Measurements from ENCODE around the gene KDM1A. TPM values are rescaled to one million over a fixed set of nuclear protein-coding genes. Genes with fewer than 3 reads are reported as not detected.

The KDM1A gene
- total RNA-seq, 1 experiment from 2014 or later, result 204 TPM

- Histone ChIP-seq H3K56ac (ENCODE audit: insufficient read length, low read depth, low read length) (no peak overlapping the region), H3K23ac (ENCODE audit: insufficient read length, low read depth, low read length) (no peak overlapping the region), H4K91ac (ENCODE audit: insufficient read length, low read depth, low read length) (no peak overlapping the region), H4K8ac (replicated peaks; ENCODE audit: insufficient read length, low read depth, low read length) (no peak overlapping the region), H2AFZ (ENCODE audit: low read length) (no peak overlapping the region), H2BK12ac (ENCODE audit: insufficient read length, low read depth, low read length) (no peak overlapping the region), H4K20me1 (ENCODE audit: control insufficient read depth, insufficient read depth, insufficient read length) (no peaks in the 10 kb centered on the region), H3K18ac (ENCODE audit: insufficient read length, low read depth, low read length) (no peak overlapping the region), H3K9me3 (ENCODE audit: control insufficient read depth, low read depth, low read length) (no peaks in the 10 kb centered on the region), H3K4ac (ENCODE audit: low read depth, low read length) (no peak overlapping the region), H3K4me1 (ENCODE audit: insufficient read depth, low read length) (no peaks in the 10 kb centered on the region), H2BK5ac (ENCODE audit: insufficient read length, low read length) (no peak overlapping the region), H3K9ac (ENCODE audit: extremely low read depth, insufficient read length, low read length) (no peak overlapping the region), H3K79me1 (ENCODE audit: insufficient read depth, low read depth, low read length, poor library complexity, severe bottlenecking) (no peaks in the 10 kb centered on the region), H2BK20ac (ENCODE audit: low read depth, low read length, poor library complexity, severe bottlenecking) (no peak overlapping the region), H2AK5ac (ENCODE audit: insufficient read length, low read length) (no peak overlapping the region), H3K79me2 (ENCODE audit: insufficient read depth, low read length) (no peaks in the 10 kb centered on the region), H3K27me3 (ENCODE audit: insufficient read depth, low read length) (no peaks in the 10 kb centered on the region), H3K14ac (ENCODE audit: insufficient read depth, low read length) (no peak overlapping the region), H3K4me2 (ENCODE audit: insufficient read depth, insufficient read length, low read length) (no peak overlapping the region), H2BK15ac (ENCODE audit: low read depth, low read length) (no peak overlapping the region), H3T11ph (ENCODE audit: low read length) (no peak overlapping the region), H3K27ac (ENCODE audit: insufficient read length, low read depth, low read length) (no peak overlapping the region), H4K5ac (ENCODE audit: insufficient read length, low read depth, low read length) (no peak overlapping the region), H2BK120ac (ENCODE audit: low read depth, low read length, poor library complexity, severe bottlenecking) (no peak overlapping the region), H3K23me2 (ENCODE audit: insufficient read length, low read depth, low read length, poor library complexity, severe bottlenecking) (no peaks in the 10 kb centered on the region)
- H3K36me3 Mint-ChIP-seq (ENCODE audit: insufficient read depth in 1 of 3, low read depth in 3 of 3), result peaks cover 35 to 91% (median 73%) of the 10 kb centered on the region in 3 experiments; a peak in 6 of 7 replicates
- H3K27me3 Mint-ChIP-seq (ENCODE audit: low read depth), result no peaks in the 10 kb centered on the region
- no peaks in the 10 kb centered on the region for H3K4me1 Mint-ChIP-seq
- no peaks in the 10 kb centered on the region for H3K9me3 Mint-ChIP-seq
- H3K4me3 Mint-ChIP-seq, result no peak overlapping the region
- TF ChIP-seq CTCF (conservative IDR thresholded peaks at IDR 0.05), result no peak
- no peak for DNase-seq
- WGBS (ENCODE audit: extremely low coverage, insufficient read length, low lambda C conversion rate), result no CpG with 5 or more reads among the region's 2 CpGs
- no peak overlapping the region for H3K27ac Mint-ChIP-seq
Observed at GRCh38 chr1:23062271-23062670, 43.0 kb downstream of the KDM1A start.

Measured in H9 (cell line).